ENCODE data around the gene EXOC6B.

The EXOC6B gene

GRCh38 chr2:72719416-72719815, 106.4 kb downstream of the EXOC6B start:
- no peaks in the 10 kb centered on the region for H3K36me3 ChIP-seq (ENCODE audit: control insufficient read depth, insufficient read depth, low read length)
- H3K27me3 ChIP-seq (ENCODE audit: control insufficient read depth, insufficient read depth, low read length, poor library complexity, severe bottlenecking), result no peaks in the 10 kb centered on the region
- no peak overlapping the region for H3K27ac ChIP-seq (ENCODE audit: insufficient read depth, low read depth, low read length, poor library complexity, severe bottlenecking)
- H3K4me3 ChIP-seq (ENCODE audit: insufficient read depth, low read depth, low read length), result no peak overlapping the region
- peaks cover 12% of the 10 kb centered on the region for H3K4me1 ChIP-seq (ENCODE audit: control insufficient read depth, insufficient read depth, low read length)
- WGBS, 2 experiments, result 30 to 40% methylated on average over 4 of the region's 4 CpGs
- H3K9me3 ChIP-seq (ENCODE audit: control insufficient read depth, low read length), result no peaks in the 10 kb centered on the region

DNA sequence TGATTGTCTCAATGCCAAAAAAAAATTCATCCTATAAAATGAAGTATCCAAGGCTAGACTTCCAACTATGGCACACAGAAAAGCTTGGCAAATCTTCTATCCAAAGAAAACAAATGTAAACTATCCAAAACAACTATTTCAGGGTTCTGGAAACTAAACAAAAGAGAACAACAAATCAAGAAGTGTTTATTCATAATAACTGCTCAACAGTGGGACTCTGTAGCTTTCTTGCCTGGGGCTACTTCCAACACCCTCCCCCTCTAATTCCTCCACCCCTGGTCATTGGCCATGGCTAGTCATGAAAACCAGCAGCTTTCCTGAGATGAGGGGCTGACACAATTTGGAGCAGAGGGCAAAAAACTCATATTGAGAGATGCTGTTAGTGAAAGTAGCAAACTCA, 107.0 kb downstream of the EXOC6B start:
- H3K27me3 ChIP-seq (ENCODE audit: control insufficient read depth, insufficient read depth, low read length, poor library complexity, severe bottlenecking), result no peaks in the 10 kb centered on the region
- H3K4me3 ChIP-seq (ENCODE audit: insufficient read depth, low read depth, low read length), result no peak overlapping the region
- no peaks in the 10 kb centered on the region for H3K9me3 ChIP-seq (ENCODE audit: control insufficient read depth, low read length)
- no peaks in the 10 kb centered on the region for H3K36me3 ChIP-seq (ENCODE audit: control insufficient read depth, insufficient read depth, low read length)
- no peak overlapping the region for H3K27ac ChIP-seq (ENCODE audit: insufficient read depth, low read depth, low read length, poor library complexity, severe bottlenecking)
- H3K4me1 ChIP-seq (ENCODE audit: control insufficient read depth, insufficient read depth, low read length), result peaks cover 12% of the 10 kb centered on the region

DNA sequence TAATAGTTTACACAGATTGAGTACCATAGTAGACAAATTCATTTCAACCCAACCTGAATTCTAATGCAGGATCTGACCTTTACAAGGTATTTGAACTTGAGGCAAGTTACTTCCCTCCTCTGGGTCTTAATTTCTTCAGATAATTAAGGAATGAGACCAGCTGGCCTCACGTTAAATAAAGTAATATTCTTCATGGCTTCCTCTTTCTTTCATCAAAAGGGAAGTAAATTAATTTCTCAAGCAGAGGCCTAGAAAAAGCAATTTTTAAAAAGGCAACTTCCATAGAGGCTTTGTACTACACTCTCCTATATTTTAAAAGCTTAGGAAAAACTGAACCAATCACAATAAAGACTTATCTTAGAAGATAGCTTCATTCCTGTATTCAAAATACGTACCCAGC, 109.2 kb downstream of the EXOC6B start:
- H3K9me3 ChIP-seq (ENCODE audit: control insufficient read depth, low read length), result no peaks in the 10 kb centered on the region
- no peaks in the 10 kb centered on the region for H3K36me3 ChIP-seq (ENCODE audit: control insufficient read depth, insufficient read depth, low read length)
- H3K27ac ChIP-seq (ENCODE audit: insufficient read depth, low read depth, low read length, poor library complexity, severe bottlenecking), result no peak overlapping the region
- WGBS, 2 experiments, result 44 to 100% methylated on average over 1 to 2 of the region's 2 CpGs
- peaks cover 12% of the 10 kb centered on the region for H3K4me1 ChIP-seq (ENCODE audit: control insufficient read depth, insufficient read depth, low read length)
- H3K27me3 ChIP-seq (ENCODE audit: control insufficient read depth, insufficient read depth, low read length, poor library complexity, severe bottlenecking), result no peaks in the 10 kb centered on the region
- H3K4me3 ChIP-seq (ENCODE audit: insufficient read depth, low read depth, low read length), result no peak overlapping the region

GRCh38 chr2:72713857-72714256, 112.0 kb downstream of the EXOC6B start:
- no peaks in the 10 kb centered on the region for H3K27me3 ChIP-seq (ENCODE audit: control insufficient read depth, insufficient read depth, low read length, poor library complexity, severe bottlenecking)
- no peak overlapping the region for H3K27ac ChIP-seq (ENCODE audit: insufficient read depth, low read depth, low read length, poor library complexity, severe bottlenecking)
- H3K9me3 ChIP-seq (ENCODE audit: control insufficient read depth, low read length), result no peaks in the 10 kb centered on the region
- no peaks in the 10 kb centered on the region for H3K36me3 ChIP-seq (ENCODE audit: control insufficient read depth, insufficient read depth, low read length)
- H3K4me3 ChIP-seq (ENCODE audit: insufficient read depth, low read depth, low read length), result no peak overlapping the region
- H3K4me1 ChIP-seq (ENCODE audit: control insufficient read depth, insufficient read depth, low read length), result peaks cover under 1% of the 10 kb centered on the region

GRCh38 chr2:72712977-72713376, 112.9 kb downstream of the EXOC6B start:
- Histone ChIP-seq H3K36me3 (ENCODE audit: control insufficient read depth, insufficient read depth, low read length) (no peaks in the 10 kb centered on the region), H3K27ac (ENCODE audit: insufficient read depth, low read depth, low read length, poor library complexity, severe bottlenecking) (no peak overlapping the region), H3K4me3 (ENCODE audit: insufficient read depth, low read depth, low read length) (no peak overlapping the region), H3K9me3 (ENCODE audit: control insufficient read depth, low read length) (no peaks in the 10 kb centered on the region), H3K4me1 (ENCODE audit: control insufficient read depth, insufficient read depth, low read length) (no peaks in the 10 kb centered on the region), H3K27me3 (ENCODE audit: control insufficient read depth, insufficient read depth, low read length, poor library complexity, severe bottlenecking) (no peaks in the 10 kb centered on the region)

- Histone ChIP-seq H3K36me3 (ENCODE audit: control insufficient read depth, insufficient read depth, low read length) (no peaks in the 10 kb centered on the region), H3K27ac (ENCODE audit: insufficient read depth, low read depth, low read length, poor library complexity, severe bottlenecking) (no peak overlapping the region), H3K4me3 (ENCODE audit: insufficient read depth, low read depth, low read length) (no peak overlapping the region), H3K9me3 (ENCODE audit: control insufficient read depth, low read length) (no peaks in the 10 kb centered on the region), H3K27me3 (ENCODE audit: control insufficient read depth, insufficient read depth, low read length, poor library complexity, severe bottlenecking) (no peaks in the 10 kb centered on the region), H3K4me1 (ENCODE audit: control insufficient read depth, insufficient read depth, low read length) (no peaks in the 10 kb centered on the region)
Measured at GRCh38 chr2:72712304-72712703, 113.5 kb downstream of the EXOC6B start.

GRCh38 chr2:72710418-72711152, 115.2 kb downstream of the EXOC6B start:
- WGBS, 2 experiments, result 83 to 100% methylated on average over 1 of the region's 1 CpG
- Histone ChIP-seq H3K27me3 (ENCODE audit: control insufficient read depth, insufficient read depth, low read length, poor library complexity, severe bottlenecking) (no peaks in the 10 kb centered on the region), H3K4me1 (ENCODE audit: control insufficient read depth, insufficient read depth, low read length) (no peaks in the 10 kb centered on the region), H3K36me3 (ENCODE audit: control insufficient read depth, insufficient read depth, low read length) (no peaks in the 10 kb centered on the region), H3K4me3 (ENCODE audit: insufficient read depth, low read depth, low read length) (no peak overlapping the region), H3K9me3 (ENCODE audit: control insufficient read depth, low read length) (no peaks in the 10 kb centered on the region), H3K27ac (ENCODE audit: insufficient read depth, low read depth, low read length, poor library complexity, severe bottlenecking) (no peak overlapping the region)

DNA sequence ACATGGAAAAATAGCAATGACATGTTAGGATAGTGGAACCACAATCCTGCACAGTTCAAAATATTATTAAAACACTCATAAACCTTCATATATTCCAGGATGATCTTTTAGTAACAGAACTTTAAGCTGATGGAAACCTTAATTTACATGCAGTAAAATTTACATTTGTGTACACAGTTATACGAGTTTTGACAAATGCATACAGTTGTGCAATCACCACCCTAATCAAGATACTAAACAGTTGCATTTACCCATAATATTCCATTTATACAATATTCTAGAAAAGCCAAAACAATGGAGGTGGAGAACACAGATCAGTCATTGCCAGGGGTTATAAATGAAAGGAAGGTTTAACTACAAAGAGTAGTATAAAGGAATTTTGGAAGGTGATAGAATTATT, 117.6 kb downstream of the EXOC6B start:
- H3K27ac ChIP-seq (ENCODE audit: insufficient read depth, low read depth, low read length, poor library complexity, severe bottlenecking), result no peak overlapping the region
- no peak overlapping the region for H3K4me3 ChIP-seq (ENCODE audit: insufficient read depth, low read depth, low read length)
- H3K4me1 ChIP-seq (ENCODE audit: control insufficient read depth, insufficient read depth, low read length), result no peaks in the 10 kb centered on the region
- 100% methylated on average over 1 of the region's 1 CpG for WGBS, 2 experiments
- no peaks in the 10 kb centered on the region for H3K27me3 ChIP-seq (ENCODE audit: control insufficient read depth, insufficient read depth, low read length, poor library complexity, severe bottlenecking)
- no peaks in the 10 kb centered on the region for H3K9me3 ChIP-seq (ENCODE audit: control insufficient read depth, low read length)
- H3K36me3 ChIP-seq (ENCODE audit: control insufficient read depth, insufficient read depth, low read length), result no peaks in the 10 kb centered on the region

- H3K27me3 ChIP-seq (ENCODE audit: control insufficient read depth, insufficient read depth, low read length, poor library complexity, severe bottlenecking), result no peaks in the 10 kb centered on the region
- H3K36me3 ChIP-seq (ENCODE audit: control insufficient read depth, insufficient read depth, low read length), result no peaks in the 10 kb centered on the region
- no peak overlapping the region for H3K27ac ChIP-seq (ENCODE audit: insufficient read depth, low read depth, low read length, poor library complexity, severe bottlenecking)
- no peaks in the 10 kb centered on the region for H3K9me3 ChIP-seq (ENCODE audit: control insufficient read depth, low read length)
- H3K4me1 ChIP-seq (ENCODE audit: control insufficient read depth, insufficient read depth, low read length), result peaks cover 9% of the 10 kb centered on the region
- WGBS, 2 experiments, result 92 to 97% methylated on average over 2 to 3 of the region's 3 CpGs
- no peak overlapping the region for H3K4me3 ChIP-seq (ENCODE audit: insufficient read depth, low read depth, low read length)
Measured at GRCh38 chr2:72698300-72698699, 127.5 kb downstream of the EXOC6B start.

DNA sequence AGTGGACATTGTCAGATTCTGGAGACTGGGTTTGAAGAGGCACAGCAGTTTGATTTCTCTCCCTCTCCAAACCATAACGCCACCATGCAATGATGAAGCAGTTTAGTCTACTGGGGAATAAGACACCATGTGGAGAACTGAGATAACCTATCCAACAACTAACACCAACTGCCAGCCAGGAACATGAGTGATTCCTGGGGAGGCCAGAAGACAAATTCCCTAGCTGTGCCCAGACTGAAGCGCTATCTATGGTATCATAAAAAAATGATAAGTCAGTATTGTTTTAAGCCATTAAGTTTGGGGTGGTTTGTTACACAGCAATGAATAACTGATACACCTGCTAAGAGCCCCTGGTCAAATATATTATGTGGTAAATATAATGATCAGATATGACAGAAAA, 129.3 kb downstream of the EXOC6B start:
- H3K9me3 ChIP-seq (ENCODE audit: control insufficient read depth, low read length), result no peaks in the 10 kb centered on the region
- H3K36me3 ChIP-seq (ENCODE audit: control insufficient read depth, insufficient read depth, low read length), result no peaks in the 10 kb centered on the region
- 95 to 97% methylated on average over 2 of the region's 2 CpGs for WGBS, 2 experiments
- H3K4me3 ChIP-seq (ENCODE audit: insufficient read depth, low read depth, low read length), result no peak overlapping the region
- H3K4me1 ChIP-seq (ENCODE audit: control insufficient read depth, insufficient read depth, low read length), result peaks cover 9% of the 10 kb centered on the region
- H3K27me3 ChIP-seq (ENCODE audit: control insufficient read depth, insufficient read depth, low read length, poor library complexity, severe bottlenecking), result no peaks in the 10 kb centered on the region
- no peak overlapping the region for H3K27ac ChIP-seq (ENCODE audit: insufficient read depth, low read depth, low read length, poor library complexity, severe bottlenecking)

DNA sequence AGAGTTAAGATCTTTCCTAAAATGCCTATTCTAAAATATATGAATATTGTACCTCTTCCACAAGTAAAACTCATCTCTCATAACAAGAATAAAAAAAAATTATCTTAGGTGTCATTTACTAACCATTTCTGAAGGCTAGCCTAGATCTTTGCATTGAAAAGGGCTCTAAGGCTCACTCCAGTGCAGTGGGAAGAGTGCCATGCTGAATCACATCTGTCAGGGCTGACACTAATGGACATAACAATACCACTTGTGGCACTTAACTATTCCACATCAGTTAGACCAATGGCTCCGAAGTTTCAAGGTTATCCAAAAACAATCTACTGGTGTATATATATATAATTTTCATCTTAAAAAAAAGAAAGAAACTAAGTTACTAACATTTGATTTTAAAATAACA, 130.2 kb downstream of the EXOC6B start:
- H3K4me3 ChIP-seq (ENCODE audit: insufficient read depth, low read depth, low read length), result no peak overlapping the region
- H3K27me3 ChIP-seq (ENCODE audit: control insufficient read depth, insufficient read depth, low read length, poor library complexity, severe bottlenecking), result no peaks in the 10 kb centered on the region
- no peaks in the 10 kb centered on the region for H3K36me3 ChIP-seq (ENCODE audit: control insufficient read depth, insufficient read depth, low read length)
- H3K9me3 ChIP-seq (ENCODE audit: control insufficient read depth, low read length), result no peaks in the 10 kb centered on the region
- WGBS, 2 experiments, result 60% methylated on average over 1 of the region's 1 CpG; no CpG with 5 or more reads in 1 of the 2 experiments
- peaks cover 9% of the 10 kb centered on the region for H3K4me1 ChIP-seq (ENCODE audit: control insufficient read depth, insufficient read depth, low read length)
- no peak overlapping the region for H3K27ac ChIP-seq (ENCODE audit: insufficient read depth, low read depth, low read length, poor library complexity, severe bottlenecking)

Data from ectodermal cell (in vitro differentiated cells).